ENCODE data around the gene HRC. TPM values are rescaled to one million over a fixed set of nuclear protein-coding genes. Genes with fewer than 3 reads are reported as not detected.
"Not testable (repeated sequence)": the region's sequence is repeated elsewhere in the genome, so short reads cannot be mapped to it uniquely, and the experiment has no call there.

HRC gene, protein sequence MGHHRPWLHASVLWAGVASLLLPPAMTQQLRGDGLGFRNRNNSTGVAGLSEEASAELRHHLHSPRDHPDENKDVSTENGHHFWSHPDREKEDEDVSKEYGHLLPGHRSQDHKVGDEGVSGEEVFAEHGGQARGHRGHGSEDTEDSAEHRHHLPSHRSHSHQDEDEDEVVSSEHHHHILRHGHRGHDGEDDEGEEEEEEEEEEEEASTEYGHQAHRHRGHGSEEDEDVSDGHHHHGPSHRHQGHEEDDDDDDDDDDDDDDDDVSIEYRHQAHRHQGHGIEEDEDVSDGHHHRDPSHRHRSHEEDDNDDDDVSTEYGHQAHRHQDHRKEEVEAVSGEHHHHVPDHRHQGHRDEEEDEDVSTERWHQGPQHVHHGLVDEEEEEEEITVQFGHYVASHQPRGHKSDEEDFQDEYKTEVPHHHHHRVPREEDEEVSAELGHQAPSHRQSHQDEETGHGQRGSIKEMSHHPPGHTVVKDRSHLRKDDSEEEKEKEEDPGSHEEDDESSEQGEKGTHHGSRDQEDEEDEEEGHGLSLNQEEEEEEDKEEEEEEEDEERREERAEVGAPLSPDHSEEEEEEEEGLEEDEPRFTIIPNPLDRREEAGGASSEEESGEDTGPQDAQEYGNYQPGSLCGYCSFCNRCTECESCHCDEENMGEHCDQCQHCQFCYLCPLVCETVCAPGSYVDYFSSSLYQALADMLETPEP
- 0.55 TPM for polyA plus RNA-seq (2013, experiment 1 of 2; ENCODE audit: insufficient read length)
- 0.32 TPM for polyA plus RNA-seq (2013, experiment 2 of 2; ENCODE audit: insufficient read length)

DNA sequence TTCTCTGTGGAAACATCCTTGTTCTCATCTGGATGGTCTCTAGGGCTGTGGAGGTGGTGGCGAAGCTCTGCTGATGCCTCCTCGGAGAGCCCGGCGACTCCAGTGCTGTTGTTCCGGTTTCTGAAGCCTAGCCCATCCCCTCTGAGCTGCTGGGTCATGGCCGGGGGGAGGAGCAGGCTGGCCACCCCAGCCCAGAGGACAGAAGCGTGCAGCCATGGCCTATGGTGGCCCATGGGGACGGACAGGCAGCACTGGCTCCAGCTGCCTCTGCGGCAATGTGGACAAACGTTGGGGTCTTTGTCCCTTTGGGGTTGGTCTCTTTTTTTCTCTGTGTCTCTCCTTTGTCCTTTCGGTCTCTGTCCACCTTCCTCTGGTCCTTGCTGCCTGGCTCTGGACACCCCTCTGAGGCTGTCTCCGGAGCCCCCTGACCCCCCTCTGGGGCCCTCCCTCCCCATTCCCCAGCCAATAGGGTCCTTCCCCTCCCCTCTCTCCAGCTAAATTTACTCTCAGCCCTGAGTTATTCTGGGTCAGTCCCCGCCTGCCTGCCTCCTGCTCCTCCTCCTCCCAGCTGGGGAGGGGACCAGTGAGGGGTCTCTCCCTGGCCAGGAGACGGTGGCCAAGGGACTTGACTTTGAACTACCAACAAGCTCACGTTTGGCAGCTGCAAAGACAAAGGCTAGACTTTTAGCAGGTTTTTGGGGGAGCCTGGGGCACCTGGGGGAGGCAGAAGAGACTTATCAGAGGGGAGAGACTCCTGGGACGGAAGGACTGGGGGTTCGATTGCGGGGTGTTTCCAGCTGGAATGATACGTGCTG is at the start of gene HRC:
TSS of gene HRC (minus strand) at position 392 of the 815 bp plus-strand sequence. CDS start at position 233, 159 bp downstream.
- no peak for DNase-seq

DNA sequence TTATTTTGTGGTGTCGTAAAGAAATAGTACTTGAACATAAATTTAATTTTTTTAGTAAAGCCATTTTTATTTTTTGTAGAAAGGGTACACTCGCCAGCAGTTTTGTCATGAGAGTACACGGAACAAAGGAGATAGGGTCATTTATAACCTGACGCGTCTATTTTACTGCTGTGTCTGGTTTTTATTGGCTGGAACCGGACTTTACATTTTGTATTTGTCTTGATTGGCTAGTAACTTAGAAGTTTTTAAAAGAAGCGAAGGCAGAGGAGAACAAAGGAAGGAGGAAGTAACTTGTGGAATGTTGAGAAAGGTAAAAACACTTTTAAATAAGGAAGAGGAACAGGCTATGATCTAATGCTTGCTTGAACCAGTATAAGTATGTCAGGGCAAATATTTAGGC is 45.8 kb upstream of the HRC start:
- DNase-seq: no peak

DNA sequence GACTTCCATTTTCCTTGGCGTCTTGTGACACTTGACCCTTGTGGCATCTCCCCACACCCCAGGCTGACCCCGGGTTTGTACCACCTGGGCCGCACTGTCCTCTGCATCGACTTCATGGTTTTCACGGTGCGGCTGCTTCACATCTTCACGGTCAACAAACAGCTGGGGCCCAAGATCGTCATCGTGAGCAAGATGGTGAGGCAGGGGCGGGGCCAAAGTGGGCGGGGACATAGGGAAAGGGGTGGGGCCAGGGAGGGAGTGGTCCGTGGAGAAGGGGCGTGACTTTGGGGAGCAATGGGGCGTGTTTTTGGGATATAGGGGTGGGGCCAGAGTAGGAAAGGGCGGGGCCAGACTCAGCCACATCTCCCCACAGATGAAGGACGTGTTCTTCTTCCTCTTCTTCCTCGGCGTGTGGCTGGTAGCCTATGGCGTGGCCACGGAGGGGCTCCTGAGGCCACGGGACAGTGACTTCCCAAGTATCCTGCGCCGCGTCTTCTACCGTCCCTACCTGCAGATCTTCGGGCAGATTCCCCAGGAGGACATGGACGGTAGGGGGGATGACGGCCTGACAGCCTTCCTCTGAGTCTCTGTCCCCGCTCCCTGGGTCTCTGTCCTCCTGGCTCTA is 45.2 kb upstream of the HRC start:
- DNase-seq: no peak

- no peak for DNase-seq
Observed at GRCh38 chr19:49196527-49197240, 41.5 kb upstream of the HRC start.

- DNase-seq: no peak
Observed at GRCh38 chr19:49194408-49194807, 39.2 kb upstream of the HRC start.

- no peak for DNase-seq
Observed at GRCh38 chr19:49193822-49194394, 38.7 kb upstream of the HRC start.

DNA sequence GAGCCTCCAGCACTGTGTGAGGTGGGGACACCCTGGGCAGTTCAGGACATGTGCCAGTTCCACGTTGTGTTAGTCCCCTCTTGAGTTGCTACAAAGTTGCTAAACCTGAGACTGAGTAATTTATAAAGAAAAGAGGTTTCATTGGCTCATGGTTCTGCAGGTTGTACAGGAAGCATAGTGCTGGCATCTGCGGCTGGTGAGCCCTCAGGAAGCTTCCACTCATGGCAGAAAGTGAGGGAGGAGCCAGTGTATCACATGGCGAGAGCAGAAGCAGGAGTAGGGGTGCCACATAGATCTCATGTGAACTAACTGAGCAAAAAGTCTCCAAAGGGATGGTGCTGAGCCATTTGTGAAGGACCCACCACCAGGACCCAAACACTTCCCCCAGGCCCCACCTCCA is 35.6 kb upstream of the HRC start:
- no peak for DNase-seq

- no peak for DNase-seq
Observed at GRCh38 chr19:49189259-49189658, 34.1 kb upstream of the HRC start.

DNA sequence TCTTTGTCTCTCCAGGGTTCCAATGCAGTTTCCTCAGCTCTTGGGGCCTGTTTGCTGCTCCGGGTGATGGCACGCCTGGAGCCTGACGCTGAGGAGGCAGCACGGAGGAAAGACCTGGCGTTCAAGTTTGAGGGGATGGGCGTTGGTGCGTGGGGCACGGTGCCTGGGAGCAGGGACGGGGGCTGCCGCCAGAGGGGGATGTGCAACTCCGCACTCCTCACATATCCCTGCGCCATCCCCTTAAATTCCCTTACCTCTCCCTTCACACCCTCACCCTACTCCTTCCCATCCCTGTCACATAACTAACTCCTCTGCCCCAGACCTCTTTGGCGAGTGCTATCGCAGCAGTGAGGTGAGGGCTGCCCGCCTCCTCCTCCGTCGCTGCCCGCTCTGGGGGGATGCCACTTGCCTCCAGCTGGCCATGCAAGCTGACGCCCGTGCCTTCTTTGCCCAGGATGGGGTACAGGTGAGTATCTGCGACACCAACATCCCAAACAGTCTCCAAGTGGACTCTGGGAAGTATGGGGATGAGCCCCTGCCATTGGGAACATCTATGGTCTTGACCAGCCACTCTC is 33.5 kb upstream of the HRC start:
- DNase-seq: no peak

DNA sequence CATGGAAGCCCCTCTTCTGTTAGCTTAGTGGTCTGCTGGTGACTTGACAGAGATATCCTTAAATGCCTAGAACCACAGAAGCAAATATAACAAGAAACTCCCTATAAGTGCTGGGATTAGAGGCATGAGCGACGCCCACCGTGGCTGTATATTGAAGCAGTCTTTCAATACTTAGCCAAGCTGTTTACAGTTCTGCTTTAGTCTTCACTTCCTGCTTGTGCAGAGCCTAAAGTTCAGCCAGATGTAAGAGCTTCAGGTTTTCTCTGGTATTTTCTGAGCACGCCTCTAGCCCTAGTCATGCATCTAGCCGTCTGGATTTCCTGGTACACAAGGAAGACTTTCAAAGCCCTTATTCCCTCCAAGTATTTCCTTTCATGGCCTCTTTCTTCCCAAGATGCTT is 30.9 kb upstream of the HRC start:
- DNase-seq: no peak

DNA sequence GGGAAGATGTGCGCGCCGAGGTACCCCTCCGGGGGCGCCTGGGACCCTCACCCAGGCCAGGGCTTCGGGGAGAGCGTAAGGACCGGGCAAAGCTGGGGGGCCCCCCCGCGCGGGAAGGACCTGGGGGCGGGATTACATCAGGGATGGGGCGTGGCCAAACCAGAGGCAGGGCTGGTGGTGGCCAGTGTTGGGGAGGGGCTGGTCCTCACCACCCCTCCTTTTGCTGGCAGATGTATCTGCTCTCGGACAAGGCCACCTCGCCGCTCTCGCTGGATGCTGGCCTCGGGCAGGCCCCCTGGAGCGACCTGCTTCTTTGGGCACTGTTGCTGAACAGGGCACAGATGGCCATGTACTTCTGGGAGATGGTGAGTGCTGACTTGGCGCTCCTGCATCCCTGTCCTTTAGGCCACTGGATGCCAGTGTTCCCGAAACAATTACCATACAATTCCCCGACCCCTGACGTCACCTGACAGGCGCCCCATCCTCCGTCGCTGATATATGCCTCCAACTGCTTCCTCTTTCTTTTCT is 27.7 kb upstream of the HRC start:
- DNase-seq: no peak

DNA sequence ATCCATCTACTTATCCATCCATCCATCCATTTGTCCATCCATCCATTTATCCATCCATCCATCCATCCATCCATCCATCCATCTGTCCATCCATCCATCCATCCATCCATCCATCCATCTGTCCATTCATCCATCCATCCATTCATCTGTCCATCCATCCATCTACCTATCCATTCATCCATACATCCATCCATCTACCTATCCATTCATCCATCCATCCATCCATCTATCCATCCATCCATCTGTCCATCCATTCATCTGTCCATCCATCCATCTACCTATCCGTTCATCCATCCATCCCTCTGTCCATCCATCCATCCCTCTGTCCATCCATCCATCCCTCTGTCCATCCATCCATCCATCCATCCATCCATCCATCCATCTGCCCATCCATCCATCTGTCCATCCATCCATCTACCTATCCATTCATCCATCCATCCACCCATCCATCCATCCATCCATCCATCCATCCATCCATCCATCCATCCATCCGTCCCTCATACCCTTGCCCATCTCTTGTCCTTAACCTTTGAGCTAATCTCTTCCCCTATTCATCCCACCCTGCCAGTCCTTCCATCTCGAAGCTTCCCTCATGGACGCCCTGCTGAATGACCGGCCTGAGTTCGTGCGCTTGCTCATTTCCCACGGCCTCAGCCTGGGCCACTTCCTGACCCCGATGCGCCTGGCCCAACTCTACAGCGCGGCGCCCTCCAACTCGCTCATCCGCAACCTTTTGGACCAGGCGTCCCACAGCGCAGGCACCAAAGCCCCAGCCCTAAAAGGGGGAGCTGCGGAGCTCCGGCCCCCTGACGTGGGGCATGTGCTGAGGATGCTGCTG is 27.0 kb upstream of the HRC start:
- not testable (repeated sequence) for DNase-seq

DNA sequence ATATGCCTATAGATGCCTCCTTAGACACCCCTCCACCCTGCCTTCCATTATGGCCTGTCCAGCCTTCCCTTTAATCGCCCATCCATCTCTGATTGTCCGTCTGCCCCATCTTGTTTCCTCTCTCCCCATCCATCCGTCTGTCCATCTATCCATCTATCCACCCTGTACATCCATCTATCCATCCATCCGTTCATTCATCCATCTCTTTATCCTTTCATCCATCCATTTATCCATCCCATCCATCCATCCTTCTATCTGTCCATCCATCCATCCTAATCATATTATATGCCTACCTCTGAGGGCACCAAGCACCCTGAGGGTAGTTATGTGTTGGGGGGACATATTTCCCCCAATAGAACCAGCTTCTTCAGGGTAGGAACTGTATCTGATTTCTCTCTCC is 25.5 kb upstream of the HRC start:
- no peak for DNase-seq

DNA sequence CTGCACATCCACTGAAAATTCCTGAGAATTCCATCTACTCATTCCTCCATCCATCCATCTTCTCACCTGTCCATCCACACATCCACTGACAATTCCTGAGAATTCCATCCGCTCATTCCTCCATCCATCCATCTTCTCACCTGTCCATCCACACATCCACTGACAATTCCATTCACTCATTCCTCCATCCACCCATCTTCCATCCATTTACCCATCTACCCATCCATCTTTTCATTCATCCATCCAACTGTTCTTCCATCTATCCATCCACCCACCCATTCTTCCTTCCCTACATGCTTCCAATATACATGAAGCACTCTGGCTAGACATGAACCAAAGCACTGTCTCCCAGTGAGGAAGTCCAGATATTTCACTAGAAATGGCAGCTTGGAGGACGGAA is 18.0 kb upstream of the HRC start:
- no peak for DNase-seq

DNA sequence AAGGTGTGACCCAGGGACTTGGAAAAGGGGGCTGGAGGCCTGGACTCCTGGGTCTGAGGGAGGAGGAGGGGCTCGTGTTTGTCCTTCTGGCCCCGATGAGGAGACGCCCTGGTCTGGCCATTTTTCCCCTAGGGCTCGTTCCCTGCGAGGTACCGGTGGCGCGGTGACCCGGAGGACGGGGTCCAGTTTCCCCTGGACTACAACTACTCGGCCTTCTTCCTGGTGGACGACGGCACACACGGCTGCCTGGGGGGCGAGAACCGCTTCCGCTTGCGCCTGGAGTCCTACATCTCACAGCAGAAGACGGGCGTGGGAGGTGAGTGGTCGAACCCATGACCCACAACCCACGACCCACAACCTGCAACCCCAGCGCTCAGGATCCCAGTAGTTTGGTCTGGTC is 13.2 kb upstream of the HRC start:
- DNase-seq: no peak

GRCh38 chr19:49167857-49168409 is 12.7 kb upstream of the HRC start:
- DNase-seq: no peak

- no peak for DNase-seq
Observed at GRCh38 chr19:49165865-49166301, 10.7 kb upstream of the HRC start.

- no peak for DNase-seq
Observed at GRCh38 chr19:49165111-49165750, 10.0 kb upstream of the HRC start.

DNA sequence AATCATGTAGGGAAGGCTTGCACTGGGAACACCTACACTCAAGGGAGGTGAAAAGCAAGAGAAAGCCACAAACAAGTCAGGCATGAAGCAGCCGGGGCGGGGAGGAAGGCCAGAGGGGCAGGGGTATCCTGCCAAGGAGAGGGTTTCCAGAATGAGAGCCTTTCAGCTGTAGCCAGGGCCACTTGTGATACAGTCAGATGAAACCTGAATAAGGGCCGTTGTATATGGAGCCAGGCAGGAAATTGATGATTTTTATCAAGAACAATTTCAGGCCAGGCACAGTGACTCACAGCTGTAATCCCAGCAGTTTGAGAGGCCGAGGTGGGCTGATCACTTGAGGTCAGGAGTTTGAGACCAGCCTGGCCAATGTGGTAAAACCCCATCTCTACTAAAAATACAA is 6.8 kb upstream of the HRC start:
- no peak for DNase-seq
